GM19025 (cell line): Measurements from ENCODE around the gene FOXQ1.
"Not testable (repeated sequence)": the region's sequence is repeated elsewhere in the genome, so short reads cannot be mapped to it uniquely, and the experiment has no call there.

Source experiments
- ATAC-seq: cut with Tn5 transposase; IDR thresholded peaks from one replicate; pipeline ENCODE4 v1.9.1; 2021; ENCODE audit warnings: mild to moderate bottlenecking, low read depth, moderate library complexity; ENCODE audit not compliant: unreplicated experiment

Gene FOXQ1

GRCh38 chr6:1318036-1318435, 6.1 kb downstream of the FOXQ1 start:
- no peak for ATAC-seq

DNA sequence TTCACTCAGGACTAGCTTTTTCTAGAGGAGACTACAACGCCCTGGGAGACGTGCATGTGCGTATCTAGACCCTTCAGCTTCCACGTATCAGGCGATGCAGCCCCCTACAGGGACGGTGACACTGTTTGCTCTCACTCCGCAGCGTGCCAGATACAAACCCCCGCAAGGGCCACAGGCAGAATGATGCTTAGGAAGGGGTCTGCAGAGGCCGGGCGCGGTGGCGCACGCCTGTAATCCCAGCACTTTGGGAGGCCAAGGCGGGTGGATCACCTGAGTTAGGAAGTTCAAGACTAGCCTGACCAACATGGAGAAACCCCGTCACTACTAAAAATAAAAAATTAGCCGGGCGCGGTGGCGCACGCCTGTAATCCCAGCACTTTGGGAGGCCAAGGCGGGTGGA, 6.7 kb downstream of the FOXQ1 start:
- ATAC-seq, result not testable (repeated sequence)

GRCh38 chr6:1321738-1322137, 9.8 kb downstream of the FOXQ1 start:
- ATAC-seq, result no peak

DNA sequence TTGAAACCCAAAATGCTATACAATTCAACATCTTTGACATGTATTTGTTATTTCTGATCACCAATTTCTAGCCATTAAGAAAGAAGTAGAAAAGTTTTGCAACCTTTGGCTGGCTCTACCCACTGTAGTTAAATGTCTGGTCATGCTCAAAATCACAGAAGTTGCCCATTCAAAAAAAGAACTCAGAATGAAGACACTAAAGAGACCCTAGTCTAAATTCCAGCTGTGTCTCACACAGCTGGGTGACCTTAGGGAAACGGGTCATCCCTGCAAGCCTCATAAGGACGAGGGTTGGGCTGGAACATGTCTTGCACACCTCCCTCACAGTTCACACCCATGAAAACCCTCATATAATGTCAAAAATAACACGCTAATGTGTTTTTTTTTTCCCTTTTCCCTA, 10.3 kb downstream of the FOXQ1 start:
- no peak for ATAC-seq

DNA sequence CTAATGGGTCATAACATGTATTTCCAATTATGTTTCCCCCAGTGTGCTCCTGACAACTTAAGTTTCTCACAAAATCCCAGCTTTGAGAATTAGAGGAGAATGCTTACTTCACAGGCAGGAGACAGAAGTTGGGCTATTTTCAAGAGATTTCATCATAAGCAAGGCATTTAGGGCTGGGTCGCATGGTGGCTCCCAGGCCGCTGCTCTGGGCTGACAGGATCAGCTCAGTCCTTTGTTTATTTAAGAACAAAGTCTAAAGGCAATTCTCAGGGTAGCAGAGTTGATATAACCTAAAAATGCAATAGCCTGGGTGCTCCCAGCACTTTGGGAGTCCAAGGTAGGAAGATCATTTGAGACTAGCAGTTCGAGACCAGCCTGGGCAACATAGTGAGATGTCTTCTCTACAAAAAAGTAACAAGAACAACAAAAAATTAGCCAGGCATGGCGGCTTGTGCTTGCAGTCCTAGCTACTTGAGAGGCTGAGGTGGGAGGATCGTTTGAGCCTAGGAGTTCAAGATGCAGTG, 10.9 kb downstream of the FOXQ1 start:
- no peak for ATAC-seq

DNA sequence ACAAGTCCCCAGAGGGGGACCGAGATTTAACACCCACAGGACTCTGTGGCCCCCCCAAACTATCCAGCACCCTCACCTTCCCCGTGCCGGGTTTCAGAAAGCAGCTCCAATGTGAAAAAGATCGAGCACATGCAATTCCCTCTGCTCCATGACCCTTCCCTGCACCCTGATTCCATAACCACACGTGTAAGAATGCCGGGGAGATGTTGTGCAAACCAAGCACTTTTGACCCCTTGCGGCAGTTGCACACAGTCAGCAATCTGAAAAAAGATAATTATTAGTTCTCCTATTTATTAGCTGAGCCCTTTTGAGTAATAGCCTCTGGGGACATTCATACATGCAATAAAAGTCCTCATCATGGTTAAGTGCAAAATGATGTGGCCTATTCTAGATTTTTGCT, 13.0 kb downstream of the FOXQ1 start:
- no peak for ATAC-seq

GRCh38 chr6:1325461-1326309, 13.8 kb downstream of the FOXQ1 start:
- ATAC-seq, result no peak

DNA sequence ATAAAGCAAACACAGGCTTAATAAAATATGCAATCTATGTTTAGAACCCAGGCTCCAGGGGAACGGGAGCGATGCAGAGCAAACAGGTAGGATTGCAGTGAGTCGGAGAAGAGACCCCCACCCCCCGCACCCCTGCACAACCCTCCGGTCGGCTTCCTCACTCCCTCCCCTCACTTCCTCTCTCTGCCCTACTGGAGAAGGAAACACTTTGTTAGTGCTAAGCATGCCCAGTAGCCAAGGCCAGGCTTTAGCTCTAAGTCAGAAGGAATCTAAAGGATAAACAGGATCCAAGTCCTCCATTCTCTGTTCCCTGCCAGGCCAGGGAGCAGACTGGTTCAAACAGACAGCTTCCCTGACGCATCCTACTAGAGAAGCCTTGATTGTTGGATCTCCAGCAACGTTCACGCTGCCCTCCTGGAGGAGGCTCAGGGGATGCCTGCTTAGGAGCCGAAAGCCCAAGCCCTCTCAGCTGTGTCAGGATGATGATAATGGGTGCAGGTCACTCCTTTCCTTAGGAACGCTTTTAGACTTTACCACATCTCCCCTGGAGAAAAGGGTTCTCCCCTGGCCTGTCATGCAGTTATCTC, 14.7 kb downstream of the FOXQ1 start:
- no peak for ATAC-seq

GRCh38 chr6:1327630-1328029, 15.7 kb downstream of the FOXQ1 start:
- ATAC-seq, result no peak

DNA sequence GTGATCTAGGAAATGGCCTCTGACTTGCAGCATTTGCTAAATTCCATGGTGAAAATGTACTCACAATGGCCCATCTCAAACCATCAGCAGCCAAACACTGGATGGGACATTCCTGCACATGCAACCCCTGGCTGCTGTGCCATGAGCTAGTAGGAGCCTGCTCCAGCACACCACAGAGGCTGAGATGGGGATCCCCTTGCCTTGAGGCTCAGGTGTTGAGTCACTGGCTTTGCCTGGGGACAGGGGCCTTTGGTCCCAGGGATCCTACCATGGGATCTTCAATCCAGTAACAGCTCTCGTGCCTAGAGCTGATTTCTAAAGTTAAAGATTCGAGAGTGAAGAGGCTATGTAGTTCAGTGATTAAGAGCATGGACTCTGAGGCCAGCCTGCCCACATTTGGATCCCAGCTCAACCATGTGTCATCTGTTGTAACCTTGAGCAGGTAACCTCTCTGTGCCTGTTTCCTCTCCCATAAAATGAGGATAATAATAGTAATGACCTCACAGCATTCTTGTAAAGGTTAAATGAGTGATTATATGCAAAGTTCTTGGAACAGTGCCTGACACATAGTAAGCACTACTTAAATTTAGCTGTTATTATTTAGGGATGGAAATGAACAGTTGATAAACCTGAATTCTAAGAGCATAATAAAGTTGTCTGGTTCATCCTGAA, 16.4 kb downstream of the FOXQ1 start:
- no peak for ATAC-seq

GRCh38 chr6:1329708-1330107, 17.8 kb downstream of the FOXQ1 start:
- no peak for ATAC-seq

DNA sequence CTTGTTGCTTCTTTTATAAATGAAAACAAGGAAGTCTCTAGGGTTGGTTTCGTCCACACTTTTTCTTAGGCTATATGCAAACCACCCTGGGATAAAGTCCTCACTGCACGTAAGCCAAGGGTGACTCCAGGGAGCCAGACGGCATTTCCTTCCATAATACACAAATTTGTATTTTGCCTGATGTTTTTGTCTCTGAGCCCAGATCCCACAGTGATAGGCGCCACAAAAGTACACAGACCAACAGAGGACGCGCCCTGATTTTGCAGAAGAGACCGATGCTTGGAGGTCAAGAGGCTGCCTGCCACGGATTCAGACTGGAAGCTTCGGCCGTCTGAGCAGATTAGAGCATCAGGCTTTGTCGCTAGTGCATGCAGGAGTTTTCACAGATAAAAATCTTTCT, 22.8 kb downstream of the FOXQ1 start:
- ATAC-seq, result no peak

DNA sequence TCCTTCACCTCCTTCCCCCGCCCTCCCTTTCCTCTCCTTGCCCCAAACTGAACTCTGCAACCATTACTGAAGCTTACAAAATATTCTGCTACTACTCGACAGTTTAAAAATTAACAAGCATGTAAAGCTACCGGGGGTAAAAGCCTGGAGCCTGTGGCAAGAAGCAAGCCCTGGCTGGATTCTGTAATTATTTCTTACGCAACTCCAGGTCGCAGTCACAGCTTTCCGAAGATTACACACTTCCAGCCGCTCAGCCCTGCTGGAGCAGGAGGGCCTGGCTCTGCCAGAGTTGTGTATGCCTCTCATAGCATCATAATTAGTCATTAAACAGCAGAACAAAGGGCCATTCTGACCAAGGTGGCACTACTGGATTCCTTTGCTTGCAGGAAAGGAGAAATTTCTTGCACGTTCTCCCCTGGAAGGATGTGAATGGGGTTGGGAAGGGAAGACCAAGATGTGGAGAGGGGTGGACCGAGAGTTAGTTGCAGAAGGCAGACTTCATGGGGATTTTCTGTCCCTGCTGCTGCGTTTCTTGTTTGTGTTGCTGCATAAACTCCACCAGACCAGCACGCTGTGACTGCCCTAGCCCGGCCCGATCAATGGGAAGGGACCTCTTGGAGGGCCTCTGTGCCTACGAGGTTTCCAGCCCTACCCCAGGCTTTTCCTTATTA, 23.6 kb downstream of the FOXQ1 start:
- no peak for ATAC-seq

GRCh38 chr6:1336246-1336843, 24.4 kb downstream of the FOXQ1 start:
- ATAC-seq, result no peak

GRCh38 chr6:1337791-1338190, 25.9 kb downstream of the FOXQ1 start:
- ATAC-seq, result no peak

DNA sequence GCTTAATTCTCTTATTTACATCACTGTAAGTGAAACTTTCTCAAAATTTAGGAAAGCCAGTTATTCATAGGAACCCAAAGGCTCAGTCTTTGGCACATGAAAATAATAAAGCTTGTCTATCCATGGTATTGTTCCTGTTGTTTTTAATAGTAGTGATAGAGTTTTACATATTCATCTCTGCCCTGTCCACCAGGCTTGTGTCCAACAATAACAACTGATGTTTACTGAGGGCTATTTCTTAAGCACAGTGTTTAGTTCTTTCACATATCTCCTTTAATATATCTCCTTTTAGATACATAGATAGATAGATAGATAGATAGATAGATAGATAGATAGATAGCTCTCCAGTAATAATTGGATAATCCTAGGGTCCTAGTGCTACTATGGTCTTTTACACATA, 34.2 kb downstream of the FOXQ1 start:
- ATAC-seq, result no peak

DNA sequence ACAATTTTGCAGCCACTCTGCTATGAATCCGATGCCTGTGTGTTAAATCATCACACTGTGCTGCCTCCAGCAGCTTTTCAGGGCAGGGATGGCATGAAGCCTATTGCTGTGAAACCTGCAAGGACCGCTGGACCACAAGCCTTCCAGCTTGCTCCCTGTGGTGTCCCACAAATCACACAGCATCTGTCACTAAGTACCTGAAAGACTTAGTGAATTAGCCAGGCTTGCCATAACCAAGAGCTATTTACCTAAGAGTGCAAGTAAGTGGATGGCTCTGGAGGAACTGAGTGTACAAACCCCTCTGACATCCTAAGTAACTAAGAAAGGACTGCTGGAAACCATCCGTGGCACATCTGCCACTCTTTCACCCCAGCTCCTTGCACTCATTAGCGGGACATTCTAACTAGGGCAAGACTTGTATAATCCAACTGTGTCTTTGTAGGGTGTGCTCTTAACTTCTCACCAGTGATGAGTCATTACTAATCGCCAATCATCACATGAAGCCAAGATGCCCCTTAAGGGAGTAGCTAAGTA, 34.7 kb downstream of the FOXQ1 start:
- no peak for ATAC-seq

DNA sequence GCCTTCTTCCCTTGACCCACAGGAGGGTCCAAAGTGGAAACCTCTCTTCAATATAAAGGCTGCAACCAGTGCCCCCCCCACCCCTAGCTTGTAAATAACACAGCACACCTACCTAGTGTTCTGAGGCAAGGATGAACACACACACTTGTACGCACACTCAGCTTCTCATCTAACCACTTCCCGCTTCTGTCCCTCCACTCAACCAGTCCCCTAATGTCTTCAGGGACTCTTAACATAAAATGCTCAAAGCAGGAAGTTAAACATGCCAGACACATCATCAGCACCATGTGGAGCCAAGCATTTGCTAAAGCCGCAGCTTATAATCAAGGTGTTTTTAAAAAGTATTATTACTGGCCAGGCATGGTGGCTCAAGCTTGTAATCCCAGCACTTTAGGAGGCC, 35.3 kb downstream of the FOXQ1 start:
- ATAC-seq, result no peak

GRCh38 chr6:1348675-1349074, 36.8 kb downstream of the FOXQ1 start:
- no peak for ATAC-seq

DNA sequence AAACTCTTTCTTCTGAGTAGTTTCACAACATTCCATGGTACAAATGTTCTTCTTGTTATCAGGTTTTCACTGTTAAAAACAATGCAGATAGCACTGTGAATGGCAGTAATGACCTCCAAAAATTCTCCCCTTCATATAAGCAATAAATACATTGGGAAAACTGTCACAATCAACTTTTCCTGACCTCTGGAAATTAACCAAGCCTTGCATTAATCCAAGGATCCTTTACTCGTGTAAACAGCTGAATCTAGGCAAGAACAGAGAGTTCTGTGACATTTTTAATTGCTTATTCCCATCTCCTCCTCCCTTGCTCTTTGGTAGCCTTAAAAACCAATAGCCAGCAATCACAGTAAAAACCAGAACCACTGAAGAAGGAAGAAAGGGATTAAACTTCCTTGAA, 37.8 kb downstream of the FOXQ1 start:
- no peak for ATAC-seq
